GM21447 (cell line): Measurements from ENCODE around the gene BTBD10.
A peak's percentile ranks its signal among the peaks of the same experiment; 100 is the strongest.

Experiments used
- ATAC-seq: cut with Tn5 transposase; IDR thresholded peaks from one replicate; pipeline ENCODE4 v1.9.1; 2021; ENCODE audit not compliant: unreplicated experiment

Gene BTBD10

DNA sequence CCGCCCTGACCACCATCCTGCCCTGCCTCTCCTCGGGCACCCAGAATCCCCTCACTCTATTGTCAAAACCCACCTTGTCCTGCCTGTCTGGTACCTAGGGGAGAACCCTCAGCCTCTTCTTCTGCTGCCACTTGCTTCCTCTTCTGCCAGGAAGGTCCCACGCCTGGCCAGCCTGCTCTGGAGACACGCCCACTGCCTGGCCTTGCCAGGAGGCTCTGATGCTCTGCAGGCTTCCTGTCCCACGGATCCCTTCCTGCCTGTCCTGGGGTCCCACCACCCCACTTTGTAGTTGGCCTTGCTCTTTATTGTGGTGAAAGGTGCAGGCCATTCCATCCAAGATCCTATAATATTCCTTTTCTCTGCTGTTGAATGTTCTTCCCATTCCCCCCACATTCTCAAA is 122.0 kb downstream of the BTBD10 start:
- ATAC-seq, result no peak

DNA sequence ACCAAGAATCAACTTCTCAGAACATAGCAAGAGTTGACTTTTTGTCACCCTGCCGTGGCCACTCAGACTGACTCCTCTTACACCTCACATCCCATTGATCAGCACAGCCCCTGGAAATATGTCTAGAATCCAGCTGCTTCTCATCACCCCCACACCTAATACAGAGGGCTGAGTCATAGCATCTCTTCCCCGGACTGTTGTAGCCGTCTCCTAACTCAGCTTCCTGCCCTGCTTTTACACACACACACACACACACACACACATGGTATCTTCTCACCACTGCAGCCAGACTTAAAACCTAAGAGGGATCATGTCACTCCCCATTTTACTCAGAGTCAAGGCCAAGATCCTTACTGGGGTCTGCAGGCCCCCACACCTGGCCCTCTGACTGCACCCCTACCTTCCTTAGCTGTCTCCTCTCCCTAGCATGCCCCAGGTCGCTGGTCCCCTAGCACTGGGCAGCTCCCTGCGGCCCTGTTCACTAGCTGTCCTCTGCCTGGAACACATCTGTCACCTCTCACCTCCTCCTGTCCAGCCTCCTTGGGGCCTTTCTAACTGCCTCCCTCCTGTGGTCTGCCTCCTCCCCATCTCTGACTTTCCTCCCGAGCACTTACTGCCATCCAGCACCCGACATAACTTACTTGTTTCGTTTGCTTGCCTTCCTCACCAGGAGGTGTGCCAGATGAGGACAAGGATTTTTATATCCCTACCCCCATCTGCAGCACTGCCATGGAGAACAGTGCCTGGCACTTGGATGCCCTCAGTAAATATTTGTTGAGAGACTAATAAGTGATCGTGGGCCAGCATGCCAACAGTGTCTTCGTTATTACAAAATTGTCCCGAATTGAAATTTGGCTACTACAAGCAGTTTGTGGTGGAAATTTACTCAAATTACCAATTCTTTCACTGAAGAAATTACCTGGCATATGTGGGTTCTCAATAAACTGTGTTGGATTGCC is 123.5 kb downstream of the BTBD10 start:
- peak; percentile 37 for ATAC-seq

DNA sequence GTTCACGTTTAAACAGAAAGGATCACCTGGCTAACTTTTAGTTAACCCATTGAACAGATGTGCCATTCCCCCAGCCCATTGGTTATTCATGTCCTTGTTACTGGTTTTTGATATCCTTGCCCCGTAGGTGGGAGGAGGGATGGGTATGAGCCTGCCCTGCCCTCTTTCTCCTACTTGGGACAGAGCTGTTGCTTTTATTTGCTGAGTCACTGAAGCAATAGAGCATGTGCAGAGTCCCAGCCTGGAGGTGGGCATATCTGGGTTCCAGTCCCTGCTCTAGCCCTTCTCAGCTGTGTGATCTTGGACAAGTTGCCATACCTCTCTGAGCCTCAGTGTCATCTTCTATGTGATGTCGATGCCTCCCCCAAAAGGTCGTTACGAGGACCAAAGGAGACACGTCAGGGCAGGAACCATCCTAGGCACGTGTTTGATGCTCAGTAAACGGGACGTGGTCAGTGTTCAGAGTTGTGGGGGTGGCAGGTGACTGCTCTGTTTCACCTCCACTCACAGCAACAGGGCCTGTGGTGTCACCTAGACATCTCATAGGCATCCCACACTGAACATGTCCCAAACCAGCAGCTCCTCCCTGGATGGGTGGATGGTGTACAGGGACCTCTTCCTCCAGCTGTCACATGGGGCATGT is 124.5 kb downstream of the BTBD10 start:
- ATAC-seq, result no peak

DNA sequence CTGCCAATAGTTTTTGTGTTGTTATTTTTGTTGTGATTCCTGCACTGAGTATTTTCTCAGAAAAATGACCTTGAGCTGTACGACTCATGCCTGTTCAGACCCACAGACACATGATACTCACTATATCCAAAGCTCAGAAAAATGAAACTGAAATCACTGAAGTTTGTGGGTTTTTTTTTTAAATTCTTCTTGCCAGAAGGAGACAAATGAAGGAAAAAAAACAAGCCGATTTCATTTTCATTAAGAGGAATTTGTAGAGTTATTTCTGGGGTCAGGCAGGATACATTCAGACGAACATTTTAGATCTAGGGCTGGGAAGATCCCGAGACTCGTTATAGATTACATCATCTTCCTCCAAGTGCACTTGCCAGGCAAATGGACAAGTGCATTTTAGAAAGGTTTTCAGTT is 125.0 kb downstream of the BTBD10 start:
- ATAC-seq, result peak; percentile 34
